ENCODE measurements around the gene ANKRD52. TPM values are rescaled to one million over a fixed set of nuclear protein-coding genes. Genes with fewer than 3 reads are reported as not detected.

ANKRD52 gene
- total RNA-seq, 1 experiment from 2014 or later: 15.7 TPM

GRCh38 chr12:56192582-56192981 lies 65.6 kb downstream of the ANKRD52 start:
- DNase-seq (ENCODE audit: low read depth): no peak
- in situ Hi-C loops (cut with HindIII; ENCODE audit: low pct_unique_long_range_greater_than_20kb, low sequenced_read_pairs): no loop called here

GRCh38 chr12:56190695-56191155 lies 67.5 kb downstream of the ANKRD52 start:
- in situ Hi-C loops (cut with HindIII; ENCODE audit: low pct_unique_long_range_greater_than_20kb, low sequenced_read_pairs): no loop called here
- no peak for DNase-seq (ENCODE audit: low read depth)

- peak; percentile 96 for DNase-seq (ENCODE audit: low read depth)
- in situ Hi-C loops (cut with HindIII; ENCODE audit: low pct_unique_long_range_greater_than_20kb, low sequenced_read_pairs): no loop called here
Observed at GRCh38 chr12:56189918-56190694, 68.1 kb downstream of the ANKRD52 start.

GRCh38 chr12:56189099-56189917 lies 68.9 kb downstream of the ANKRD52 start, which contains the start of gene SMARCC2:
Gene SMARCC2 (minus strand): TSS chr12:56189483. CDS start chr12:56189461, 22 bp downstream.
- peak; percentile 91 for DNase-seq (ENCODE audit: low read depth)
- in situ Hi-C loops (cut with HindIII; ENCODE audit: low pct_unique_long_range_greater_than_20kb, low sequenced_read_pairs): no loop called here

GRCh38 chr12:56188778-56189098 lies 69.4 kb downstream of the ANKRD52 start:
- in situ Hi-C loops (cut with HindIII; ENCODE audit: low pct_unique_long_range_greater_than_20kb, low sequenced_read_pairs): no loop called here
- DNase-seq (ENCODE audit: low read depth): no peak

GRCh38 chr12:56188131-56188777 lies 69.9 kb downstream of the ANKRD52 start:
- no peak for DNase-seq (ENCODE audit: low read depth)
- in situ Hi-C loops (cut with HindIII; ENCODE audit: low pct_unique_long_range_greater_than_20kb, low sequenced_read_pairs): no loop called here

Other genes with a start within 250 kb of the ANKRD52 start
- gene IKZF4, start 237.3 kb downstream of the ANKRD52 start, total RNA-seq (2014; rRNA removed; shearing (Covaris generic); ENCODE audit: low replicate concordance): 0.34 and 1.9 TPM in 2 replicates
- 1,254 and 1,317 TPM in 2 replicates for gene RPS26, start 216.5 kb downstream of the ANKRD52 start, total RNA-seq (2014; rRNA removed; shearing (Covaris generic); ENCODE audit: low replicate concordance)
- 0.75 and 1.8 TPM in 2 replicates for gene ERBB3, start 178.2 kb downstream of the ANKRD52 start, total RNA-seq (2014; rRNA removed; shearing (Covaris generic); ENCODE audit: low replicate concordance)
- gene PA2G4, start 153.8 kb downstream of the ANKRD52 start, total RNA-seq (2014; rRNA removed; shearing (Covaris generic); ENCODE audit: low replicate concordance): 415 and 417 TPM in 2 replicates
- gene RPL41, start 141.8 kb downstream of the ANKRD52 start, total RNA-seq (2014; rRNA removed; shearing (Covaris generic); ENCODE audit: low replicate concordance): 3,851 and 5,660 TPM in 2 replicates
- 4.2 and 8.4 TPM in 2 replicates for gene ZC3H10, start 140.1 kb downstream of the ANKRD52 start, total RNA-seq (2014; rRNA removed; shearing (Covaris generic); ENCODE audit: low replicate concordance)
- 155 and 163 TPM in 2 replicates for gene ESYT1, start 130.1 kb downstream of the ANKRD52 start, total RNA-seq (2014; rRNA removed; shearing (Covaris generic); ENCODE audit: low replicate concordance)
- 216 and 250 TPM in 2 replicates for gene MYL6B, start 105.8 kb downstream of the ANKRD52 start, total RNA-seq (2014; rRNA removed; shearing (Covaris generic); ENCODE audit: low replicate concordance)
- 3,263 and 3,510 TPM in 2 replicates for gene MYL6, start 100.0 kb downstream of the ANKRD52 start, total RNA-seq (2014; rRNA removed; shearing (Covaris generic); ENCODE audit: low replicate concordance)
- 19.3 and 27.0 TPM in 2 replicates for gene SMARCC2, start 68.9 kb downstream of the ANKRD52 start, total RNA-seq (2014; rRNA removed; shearing (Covaris generic); ENCODE audit: low replicate concordance)
- gene RNF41, start 36.5 kb downstream of the ANKRD52 start, total RNA-seq (2014; rRNA removed; shearing (Covaris generic); ENCODE audit: low replicate concordance): 83.0 and 119 TPM in 2 replicates
- 162 and 187 TPM in 2 replicates for gene NABP2, start 34.0 kb downstream of the ANKRD52 start, total RNA-seq (2014; rRNA removed; shearing (Covaris generic); ENCODE audit: low replicate concordance)
- not detected in 2 replicates for gene SLC39A5, start 28.3 kb downstream of the ANKRD52 start, total RNA-seq (2014; rRNA removed; shearing (Covaris generic); ENCODE audit: low replicate concordance)
- gene COQ10A, start 8.6 kb upstream of the ANKRD52 start, total RNA-seq (2014; rRNA removed; shearing (Covaris generic); ENCODE audit: low replicate concordance): 21.7 and 25.1 TPM in 2 replicates
- gene CS, start 41.9 kb upstream of the ANKRD52 start, total RNA-seq (2014; rRNA removed; shearing (Covaris generic); ENCODE audit: low replicate concordance): 73.6 and 84.6 TPM in 2 replicates
- 244 and 346 TPM in 2 replicates for gene CNPY2, start 57.6 kb upstream of the ANKRD52 start, total RNA-seq (2014; rRNA removed; shearing (Covaris generic); ENCODE audit: low replicate concordance)
- gene PAN2, start 75.6 kb upstream of the ANKRD52 start, total RNA-seq (2014; rRNA removed; shearing (Covaris generic); ENCODE audit: low replicate concordance): 29.0 and 59.6 TPM in 2 replicates
- gene IL23A, start 80.5 kb upstream of the ANKRD52 start, total RNA-seq (2014; rRNA removed; shearing (Covaris generic); ENCODE audit: low replicate concordance): 0.32 and 0.51 TPM in 2 replicates
- 89.5 and 90.1 TPM in 2 replicates for gene STAT2, start 101.7 kb upstream of the ANKRD52 start, total RNA-seq (2014; rRNA removed; shearing (Covaris generic); ENCODE audit: low replicate concordance)
- gene APOF, start 104.5 kb upstream of the ANKRD52 start, total RNA-seq (2014; rRNA removed; shearing (Covaris generic); ENCODE audit: low replicate concordance): not detected in 2 replicates
- gene TIMELESS, start 191.0 kb upstream of the ANKRD52 start, total RNA-seq (2014; rRNA removed; shearing (Covaris generic); ENCODE audit: low replicate concordance): 33.3 and 46.0 TPM in 2 replicates
- gene MIP, start 196.3 kb upstream of the ANKRD52 start, total RNA-seq (2014; rRNA removed; shearing (Covaris generic); ENCODE audit: low replicate concordance): not detected in 2 replicates
- 1.7 and 3.0 TPM in 2 replicates for gene SPRYD4, start 210.2 kb upstream of the ANKRD52 start, total RNA-seq (2014; rRNA removed; shearing (Covaris generic); ENCODE audit: low replicate concordance)
- not detected in 2 replicates for gene GLS2, start 229.8 kb upstream of the ANKRD52 start, total RNA-seq (2014; rRNA removed; shearing (Covaris generic); ENCODE audit: low replicate concordance)

All from Caki2 (cell line).